ENCODE results near the gene BCL2L1.
A peak's percentile ranks its signal among the peaks of the same experiment; 100 is the strongest.

Gene BCL2L1

DNA sequence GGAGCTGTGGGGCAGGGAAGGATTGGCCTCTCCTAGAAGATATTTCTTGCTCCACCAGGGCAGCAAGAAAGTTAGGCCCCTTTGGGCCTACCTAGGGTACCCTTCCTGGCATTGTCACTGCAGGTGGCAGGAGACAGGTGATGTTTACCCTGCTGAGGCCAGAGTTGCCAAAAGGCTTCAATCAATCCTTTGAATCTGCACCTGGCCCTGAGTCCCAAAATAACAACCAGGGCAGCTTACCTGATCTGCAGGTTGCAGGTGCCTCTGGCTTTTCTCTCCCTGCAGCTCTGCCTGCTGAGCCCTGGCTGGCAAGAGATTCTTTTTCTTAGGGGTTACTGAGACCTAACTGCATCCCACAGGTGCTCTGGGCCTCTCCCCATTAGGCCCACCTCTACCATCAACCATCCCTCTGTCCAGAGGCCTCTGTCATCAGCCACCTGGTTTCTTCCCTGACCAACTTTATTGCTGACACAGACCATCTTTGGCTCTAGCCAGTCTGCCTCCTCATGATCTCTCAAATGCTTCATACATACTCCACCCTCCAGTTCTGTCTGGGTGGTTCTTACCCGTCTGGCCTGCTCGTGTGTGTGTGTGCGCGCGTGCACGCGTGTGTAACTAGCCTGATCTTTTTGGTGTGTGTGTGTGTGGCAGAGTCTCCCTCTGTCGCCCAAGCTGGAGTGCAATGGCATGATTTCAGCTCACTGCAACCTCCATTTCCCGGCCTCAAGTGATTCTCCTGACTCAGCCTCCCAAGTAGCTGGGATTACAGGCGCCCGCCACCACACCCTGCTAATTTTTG lies 13.7 kb downstream of the BCL2L1 start:
- DNase-seq (ENCODE audit: low read depth) = no peak

GRCh38 chr20:31707994-31708735 lies 14.5 kb downstream of the BCL2L1 start:
- no peak for DNase-seq (ENCODE audit: low read depth)

DNA sequence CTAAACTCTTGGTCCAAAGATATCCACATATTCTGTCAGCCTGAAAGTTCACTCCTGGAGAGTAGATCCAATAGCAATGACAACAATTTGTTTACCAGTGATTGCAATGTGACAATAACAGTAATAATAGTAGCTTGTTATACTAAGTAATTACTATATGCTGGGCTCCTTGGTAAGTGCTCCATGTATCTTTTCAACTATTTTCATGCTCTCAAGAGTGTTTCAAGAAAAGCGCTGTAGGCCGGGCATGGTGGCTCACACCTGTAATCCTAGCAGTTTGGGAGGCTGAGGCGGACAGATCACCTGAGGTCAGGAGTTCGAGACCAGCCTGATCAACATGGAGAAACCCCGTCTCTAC lies 15.4 kb downstream of the BCL2L1 start:
- no peak for DNase-seq (ENCODE audit: low read depth)

DNA sequence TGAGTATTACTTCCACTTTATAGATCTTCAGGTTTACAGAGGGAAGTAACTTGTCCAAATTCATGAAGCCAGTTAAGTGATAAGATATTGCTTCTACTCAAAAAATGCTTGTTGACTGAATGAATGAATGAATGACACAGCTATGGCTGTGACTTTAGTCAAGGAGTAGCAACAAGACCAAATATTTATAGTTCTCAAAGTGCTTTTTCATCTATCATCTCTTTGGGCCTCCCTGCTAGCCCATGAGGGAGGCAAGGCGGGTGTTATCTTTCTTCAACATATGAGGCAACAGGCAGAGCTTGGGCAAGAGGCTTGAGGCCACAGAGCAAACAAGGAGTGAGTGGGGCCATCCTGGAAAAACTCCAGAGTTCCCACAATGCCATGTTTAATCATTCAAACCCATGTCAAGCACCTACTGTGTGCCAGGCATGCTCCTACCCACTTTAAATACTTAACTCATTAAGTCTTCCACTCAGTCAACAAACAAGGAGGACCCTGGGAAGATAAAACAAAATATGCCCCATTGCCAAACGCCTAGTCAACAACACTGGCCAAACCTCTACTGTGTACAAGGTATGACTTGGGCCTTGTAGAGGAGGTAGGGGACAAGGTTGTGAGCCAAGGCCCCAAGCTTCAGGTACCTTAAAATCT lies 15.9 kb downstream of the BCL2L1 start:
- no peak for DNase-seq (ENCODE audit: low read depth)

DNA sequence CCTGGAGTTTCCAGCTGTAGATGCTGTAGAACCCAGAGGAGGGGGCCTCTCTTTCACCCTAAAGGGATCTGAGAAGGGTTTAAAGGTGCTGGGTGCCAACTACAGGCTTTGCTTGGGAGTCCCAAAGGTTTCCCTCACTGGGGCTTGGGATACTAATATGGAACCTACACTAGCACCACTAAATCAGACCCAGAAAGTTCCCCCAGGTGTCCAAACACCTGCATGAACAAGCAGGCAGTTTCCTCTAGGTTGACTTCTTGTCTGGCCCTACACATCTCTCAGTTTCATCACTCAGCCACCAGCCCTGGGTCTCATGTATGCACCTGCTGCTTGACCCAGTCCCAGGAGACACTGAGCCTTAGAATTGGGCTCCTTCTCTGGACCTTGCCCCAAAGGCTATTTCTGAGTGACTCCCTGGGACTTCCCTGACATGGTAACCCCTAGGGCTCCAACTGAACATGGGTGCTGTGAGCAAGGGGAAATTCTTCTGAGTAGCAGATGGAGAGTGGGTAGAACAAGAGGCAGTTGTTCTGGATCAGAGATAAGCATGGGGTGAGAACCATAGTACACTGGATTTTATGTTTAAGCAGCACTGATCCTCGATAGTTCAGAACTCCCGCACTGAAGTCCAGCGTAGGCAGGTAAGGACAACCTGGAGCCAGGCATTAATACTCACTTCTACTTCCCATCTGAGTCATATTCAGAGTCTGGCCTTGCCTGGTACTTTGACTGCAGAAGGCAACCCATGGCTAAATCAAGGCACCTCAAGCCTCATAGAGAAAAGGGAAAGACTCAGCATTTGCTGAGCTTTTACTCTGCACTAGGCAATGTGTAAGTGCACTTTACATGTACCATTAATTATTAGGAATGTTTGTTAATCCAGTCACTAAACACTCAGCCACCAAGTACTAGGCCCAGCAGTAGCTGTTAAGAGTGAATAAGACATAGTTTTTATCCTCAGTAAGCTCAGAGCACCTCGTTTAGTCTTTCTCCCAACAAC lies 16.8 kb downstream of the BCL2L1 start:
- DNase-seq (ENCODE audit: low read depth) = no peak

GRCh38 chr20:31705191-31705590 lies 17.5 kb downstream of the BCL2L1 start:
- no peak for DNase-seq (ENCODE audit: low read depth)

- DNase-seq (ENCODE audit: low read depth) = no peak
These were observed 18.2 kb downstream of the BCL2L1 start for GRCh38 chr20:31704225-31705119.

DNA sequence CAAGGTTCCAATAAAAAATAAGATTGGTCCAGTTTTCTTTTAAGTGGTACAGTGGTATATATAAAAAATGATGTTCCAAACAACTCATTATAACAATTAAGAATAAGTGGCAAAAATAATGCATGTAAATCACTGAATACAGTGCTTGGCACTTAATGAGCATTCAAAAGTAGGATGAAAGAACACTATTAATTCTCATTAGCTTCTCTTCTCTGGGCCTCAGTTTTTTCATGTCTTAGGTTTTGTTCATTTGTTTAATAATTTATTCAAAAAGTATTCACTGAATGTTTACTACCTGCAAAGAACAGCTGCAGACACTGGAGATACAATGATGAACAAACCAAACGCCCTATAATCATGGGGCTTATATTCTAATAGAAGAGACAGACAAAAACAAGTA lies 21.1 kb downstream of the BCL2L1 start:
- DNase-seq (ENCODE audit: low read depth) = no peak

GRCh38 chr20:31700747-31701146 lies 21.9 kb downstream of the BCL2L1 start:
- DNase-seq (ENCODE audit: low read depth) = no peak

GRCh38 chr20:31699801-31700728 lies 22.6 kb downstream of the BCL2L1 start:
- DNase-seq (ENCODE audit: low read depth) = no peak

- DNase-seq (ENCODE audit: low read depth) = peak; percentile 91
These were observed 23.6 kb downstream of the BCL2L1 start for GRCh38 chr20:31698803-31699718.

DNA sequence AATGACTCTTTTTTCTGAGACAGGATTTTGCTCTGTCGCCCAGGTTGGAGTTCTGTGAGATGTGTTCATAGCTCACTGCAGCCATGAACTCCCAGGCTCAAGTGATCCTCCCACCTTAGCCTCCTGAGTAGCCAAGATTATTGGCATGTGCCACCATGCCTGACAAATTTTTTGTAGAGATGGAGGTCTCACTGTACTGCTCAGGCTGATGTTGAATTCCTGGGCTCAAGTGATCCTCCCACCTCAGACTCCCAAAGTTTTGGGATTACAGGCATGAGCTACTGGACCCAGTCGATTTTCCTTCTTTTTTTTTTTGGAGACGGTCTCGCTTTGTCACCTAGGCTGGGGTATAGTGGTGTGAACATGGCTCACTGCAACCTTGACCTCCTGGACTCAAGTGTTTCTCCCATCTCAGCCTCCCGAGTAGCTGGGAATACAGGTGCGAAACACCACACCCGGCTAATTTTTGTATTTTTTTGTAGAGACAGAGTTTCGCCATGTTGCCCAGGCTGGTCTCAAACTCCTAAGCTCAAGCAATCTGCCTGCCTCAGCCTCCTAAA lies 24.3 kb downstream of the BCL2L1 start:
- no peak for DNase-seq (ENCODE audit: low read depth)

- DNase-seq (ENCODE audit: low read depth) = peak; percentile 95
These were observed 26.5 kb downstream of the BCL2L1 start for GRCh38 chr20:31695849-31696804.

- DNase-seq (ENCODE audit: low read depth) = no peak
These were observed 27.6 kb downstream of the BCL2L1 start for GRCh38 chr20:31694842-31695593.

- DNase-seq (ENCODE audit: low read depth) = no peak
These were observed 28.5 kb downstream of the BCL2L1 start for GRCh38 chr20:31693987-31694661.

DNA sequence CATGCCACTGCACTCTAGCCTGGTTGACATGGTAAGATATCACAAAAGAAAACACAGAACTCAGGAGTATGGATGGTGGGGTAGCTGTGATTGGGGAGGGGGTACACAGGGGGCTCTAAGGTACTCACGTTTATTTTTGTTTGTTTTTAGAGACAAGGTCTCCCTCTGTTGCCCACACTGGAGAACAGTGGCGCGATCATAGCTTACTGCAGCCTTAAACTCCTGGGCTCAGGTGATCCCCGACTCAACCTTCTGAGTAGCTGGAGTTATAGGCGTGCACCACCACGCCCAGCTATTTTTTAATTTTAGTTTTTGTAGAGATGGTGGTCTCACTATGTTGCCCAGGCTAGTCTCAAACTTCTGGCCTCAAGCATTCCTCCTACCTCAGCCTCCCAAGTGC lies 29.3 kb downstream of the BCL2L1 start:
- DNase-seq (ENCODE audit: low read depth) = no peak

Measured in GM04503 (cell line).